HG03457 (cell line): Measurements from ENCODE around the gene ZNF136.

ENCODE experiments used
- ATAC-seq: cut with Tn5 transposase; IDR thresholded peaks from one replicate; pipeline ENCODE4 v1.9.1; 2021; ENCODE audit warnings: moderate number of reproducible peaks; ENCODE audit not compliant: unreplicated experiment

The ZNF136 gene

GRCh38 chr19:12187625-12188024, 24.7 kb downstream of the ZNF136 start:
- no peak for ATAC-seq

GRCh38 chr19:12194827-12195731, 32.2 kb downstream of the ZNF136 start:
- no peak for ATAC-seq

DNA sequence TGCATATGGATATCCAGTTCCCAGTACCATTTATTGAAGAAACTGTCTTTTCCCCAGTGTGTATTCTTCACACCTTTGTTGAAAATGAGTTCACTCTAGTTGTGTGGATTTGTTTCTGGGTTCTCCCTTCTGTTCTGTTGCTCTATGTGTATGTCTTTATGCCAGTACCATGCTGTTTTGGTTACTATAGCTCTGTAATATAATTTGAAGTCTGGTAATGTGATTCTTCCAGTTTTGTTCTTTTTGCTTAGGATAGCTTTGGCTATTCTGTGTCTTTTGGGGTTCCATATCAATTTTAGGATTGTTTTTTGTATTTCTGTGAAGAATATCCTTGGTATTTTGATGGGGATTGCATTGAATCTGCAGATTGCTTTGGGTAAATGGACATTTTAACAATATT, 35.2 kb downstream of the ZNF136 start:
- ATAC-seq, result no peak

- no peak for ATAC-seq
These were observed 37.0 kb downstream of the ZNF136 start for GRCh38 chr19:12199757-12200419.

- ATAC-seq, result no peak
These were observed 39.4 kb downstream of the ZNF136 start for GRCh38 chr19:12202250-12202649.

GRCh38 chr19:12205296-12205695, 42.4 kb downstream of the ZNF136 start:
- ATAC-seq, result no peak

- ATAC-seq, result no peak
These were observed 45.3 kb downstream of the ZNF136 start for GRCh38 chr19:12208221-12208620.

DNA sequence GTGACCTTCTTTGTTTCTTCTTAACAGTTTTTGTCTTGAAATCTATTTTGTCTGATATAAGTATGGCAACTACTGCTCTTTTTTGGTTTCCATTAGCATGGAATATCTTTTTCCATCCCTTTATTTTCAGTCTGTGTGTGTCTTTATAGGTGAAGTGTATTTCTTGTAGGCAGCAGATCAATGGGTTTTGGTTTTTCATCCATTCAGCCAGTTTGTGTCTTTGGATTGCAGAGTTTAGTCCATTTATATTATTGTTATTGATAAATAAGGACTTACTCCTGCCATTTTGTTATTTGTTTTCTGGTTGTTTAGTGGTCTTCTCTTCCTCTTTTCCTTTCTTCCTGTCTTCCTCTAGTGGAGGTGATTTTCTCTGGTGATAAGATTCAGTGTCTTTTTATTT, 54.4 kb downstream of the ZNF136 start:
- no peak for ATAC-seq

GRCh38 chr19:12222980-12223630, 60.2 kb downstream of the ZNF136 start:
- ATAC-seq, result no peak

DNA sequence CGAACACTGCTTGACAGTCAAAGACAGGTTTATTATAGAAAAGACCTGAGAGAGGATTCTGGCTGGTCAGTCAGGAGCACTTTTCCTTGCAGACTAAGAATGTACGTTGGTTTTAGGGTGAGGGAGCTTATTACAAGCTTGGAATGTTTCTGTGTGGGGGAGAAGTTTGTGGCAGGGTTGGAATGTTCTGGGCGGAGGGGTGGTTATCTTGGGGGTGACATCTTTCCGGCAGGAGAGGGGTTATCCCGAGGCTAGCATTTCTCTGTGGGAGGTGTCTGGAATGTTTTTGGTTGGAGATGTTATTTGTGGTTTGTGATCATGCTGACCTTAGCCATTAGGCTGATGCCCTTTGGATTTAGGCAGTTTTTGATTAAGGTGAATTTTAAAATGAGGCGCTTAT, 61.8 kb downstream of the ZNF136 start:
- no peak for ATAC-seq

DNA sequence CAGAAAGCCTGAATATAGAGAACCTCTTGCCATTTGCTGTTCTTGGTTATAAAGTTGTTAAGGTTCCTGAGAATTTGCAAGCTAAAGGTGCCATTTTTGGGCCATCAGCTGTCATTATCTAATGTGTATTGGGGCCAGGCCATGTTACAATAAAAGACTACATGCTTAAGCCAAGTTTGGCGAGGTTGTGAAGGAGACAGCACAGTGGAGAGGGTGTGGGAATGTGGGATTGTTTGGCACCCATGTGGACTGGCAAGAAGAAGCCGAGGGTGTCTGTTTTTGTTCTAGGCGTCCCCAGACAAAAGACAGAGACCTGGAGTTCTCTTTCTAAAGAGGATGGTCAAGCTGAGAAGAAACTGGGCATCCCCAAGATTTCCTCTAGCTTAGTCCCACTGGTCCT, 67.1 kb downstream of the ZNF136 start:
- ATAC-seq, result no peak

DNA sequence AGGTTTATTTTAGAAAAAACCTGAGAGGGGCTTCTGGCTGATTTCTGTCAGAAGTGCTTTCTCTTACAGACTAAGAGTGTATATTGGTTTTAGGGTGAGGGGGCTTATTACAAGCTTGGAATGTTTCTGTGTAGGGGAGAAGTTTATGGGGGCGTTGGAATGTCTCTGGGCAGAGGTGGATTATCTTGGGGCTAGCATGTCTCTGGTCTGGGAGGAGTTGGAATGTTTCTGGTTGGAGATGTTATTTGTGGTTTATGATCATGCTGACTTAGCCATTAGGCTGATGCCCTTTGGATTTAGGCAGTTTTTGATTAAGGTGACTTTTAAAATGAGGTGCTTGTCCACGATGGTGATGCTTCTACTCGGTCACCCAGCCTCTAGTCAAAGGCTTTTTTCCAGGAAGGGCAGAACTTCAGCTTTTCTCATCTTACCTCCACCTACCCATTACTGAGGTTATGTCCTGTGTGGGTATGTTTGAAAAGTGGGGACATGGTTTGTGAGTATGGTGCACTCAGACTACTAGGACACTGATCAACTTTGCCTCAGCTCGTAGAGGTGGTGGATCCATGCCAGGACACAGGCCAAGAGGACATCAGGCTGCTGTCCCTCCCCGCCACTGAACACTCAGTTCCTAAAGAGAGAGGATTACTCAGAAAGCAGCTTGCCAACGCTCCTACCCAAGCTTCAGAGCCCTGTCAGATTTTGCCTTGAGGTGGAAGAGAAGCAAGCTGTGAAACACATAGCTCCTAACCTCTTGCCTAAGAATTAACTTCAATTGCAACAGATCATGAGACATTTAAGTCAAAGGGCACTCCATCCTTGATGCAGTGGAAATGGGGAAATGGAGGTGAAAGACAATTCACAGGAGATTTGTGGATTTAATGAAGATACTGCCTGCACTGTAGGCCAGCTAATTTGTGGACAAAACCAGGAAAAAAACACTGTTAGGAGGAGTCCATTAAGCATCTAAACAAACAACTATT, 68.1 kb downstream of the ZNF136 start:
- ATAC-seq, result no peak

- ATAC-seq, result no peak
These were observed 70.1 kb downstream of the ZNF136 start for GRCh38 chr19:12232961-12233360.

DNA sequence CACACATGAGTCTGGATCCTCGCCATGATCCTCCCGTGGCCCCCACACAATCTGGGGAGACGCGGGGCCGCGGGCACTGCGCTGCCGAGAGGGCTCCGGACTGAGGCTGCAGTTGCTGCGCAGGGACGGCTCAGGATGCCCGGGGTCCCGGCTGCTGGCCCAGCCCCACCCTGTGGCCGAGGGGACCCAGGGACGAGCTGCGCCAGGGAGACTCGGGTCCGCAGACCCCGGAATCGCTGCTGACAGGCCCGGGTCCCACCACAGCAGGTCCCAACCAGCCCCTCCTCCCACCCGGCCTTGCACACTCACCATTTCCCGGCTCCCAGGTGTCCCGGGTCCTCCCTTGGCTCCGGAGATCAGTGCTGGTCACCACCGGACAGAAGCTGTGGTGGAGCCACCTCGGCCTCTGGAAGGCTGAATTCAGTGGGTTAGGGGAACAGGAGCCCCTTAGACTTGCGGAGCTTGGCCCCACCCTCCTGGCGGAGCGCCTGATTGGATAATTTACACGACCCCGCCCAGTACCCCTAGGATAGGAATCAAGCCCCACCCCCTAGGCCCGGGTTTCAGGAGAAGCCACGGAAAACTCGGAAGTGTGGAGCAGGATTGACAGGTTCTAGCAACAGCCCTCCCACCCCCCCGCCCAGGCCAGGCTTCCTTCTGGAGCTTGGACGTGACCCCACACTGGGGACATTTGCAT, 74.4 kb downstream of the ZNF136 start:
- no peak for ATAC-seq
